ENCODE measurements around the gene SNX9.

The SNX9 gene

GRCh38 chr6:157868835-157869234, 45.8 kb downstream of the SNX9 start:
- no peak for TF ChIP-seq CTCF (IDR thresholded peaks at IDR 0.05; ENCODE audit: extremely low read depth, missing control alignments)
- DNase-seq (ENCODE audit: low spot score): no peak

- no peak for TF ChIP-seq CTCF (IDR thresholded peaks at IDR 0.05; ENCODE audit: extremely low read depth, missing control alignments)
Measured at GRCh38 chr6:157869673-157870302, 46.7 kb downstream of the SNX9 start.

GRCh38 chr6:157873735-157874344, 50.8 kb downstream of the SNX9 start:
- peak; percentile 87 for TF ChIP-seq CTCF (IDR thresholded peaks at IDR 0.05; ENCODE audit: extremely low read depth, missing control alignments)

More at GRCh38 chr6:157869673-157870302, 46.7 kb downstream of the SNX9 start:
- DNase-seq (ENCODE audit: low spot score): no peak

GRCh38 chr6:157877149-157877548, 54.1 kb downstream of the SNX9 start:
- DNase-seq (ENCODE audit: low spot score): no peak
- no peak for TF ChIP-seq CTCF (IDR thresholded peaks at IDR 0.05; ENCODE audit: extremely low read depth, missing control alignments)

More at GRCh38 chr6:157873735-157874344, 50.8 kb downstream of the SNX9 start:
- peak; percentile 69 for DNase-seq (ENCODE audit: low spot score)

GRCh38 chr6:157877573-157878438, 54.8 kb downstream of the SNX9 start:
- no peak for DNase-seq (ENCODE audit: low spot score)
- TF ChIP-seq CTCF (IDR thresholded peaks at IDR 0.05; ENCODE audit: extremely low read depth, missing control alignments): no peak

- no peak for TF ChIP-seq CTCF (IDR thresholded peaks at IDR 0.05; ENCODE audit: extremely low read depth, missing control alignments)
Measured at GRCh38 chr6:157879034-157879872, 56.2 kb downstream of the SNX9 start.

More at GRCh38 chr6:157879034-157879872, 56.2 kb downstream of the SNX9 start:
- DNase-seq (ENCODE audit: low spot score): peak; percentile 44
